ENCODE results near the gene STXBP2. TPM values are rescaled to one million over a fixed set of nuclear protein-coding genes. Genes with fewer than 3 reads are reported as not detected.

The STXBP2 gene
- total RNA-seq, 4 donors from 2014 or later: 2.4 to 10.3 (median 8.2) TPM; not detected in 1

DNA sequence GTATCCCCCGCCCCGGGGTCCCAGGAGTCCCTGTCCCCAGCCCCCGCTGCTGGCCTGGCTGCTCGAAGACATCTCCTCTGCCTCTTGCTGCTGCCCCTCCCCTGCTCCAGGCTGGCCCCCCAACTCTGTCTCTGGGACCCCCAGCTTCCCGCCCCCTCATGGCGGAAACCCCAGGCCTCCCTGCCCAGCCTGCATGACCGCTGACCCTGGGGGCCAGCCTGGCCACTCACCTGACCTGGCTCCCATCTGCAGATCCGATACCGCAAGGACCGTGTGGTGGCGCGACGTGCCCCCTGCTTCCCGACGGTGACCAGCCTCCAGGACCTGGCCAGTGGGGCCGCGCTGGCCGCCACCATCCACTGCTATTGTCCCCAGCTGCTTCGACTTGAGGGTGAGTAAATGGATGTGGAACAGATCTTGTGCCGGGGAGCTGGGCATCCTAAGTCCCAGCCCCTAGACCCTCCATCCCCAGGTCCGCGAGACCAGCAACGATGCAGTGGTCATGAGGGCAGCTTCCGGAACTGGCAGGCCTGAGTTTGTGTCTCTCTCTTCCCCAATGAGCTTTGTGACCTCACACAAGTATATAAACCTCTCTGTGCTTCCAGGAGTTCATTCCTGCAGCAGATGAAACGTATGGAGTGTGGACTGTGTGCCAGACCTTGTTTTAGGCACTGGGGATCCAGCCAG is 28.9 kb upstream of the STXBP2 start:
- intact Hi-C loops (cut with DNase I; ENCODE audit: low total_unique reads): no loop called here
- H3K9me3 ChIP-seq: no peaks in the 10 kb centered on the region
- H3K27ac ChIP-seq: no peak overlapping the region
- no peak for DNase-seq
- TF ChIP-seq, protein P1, sequence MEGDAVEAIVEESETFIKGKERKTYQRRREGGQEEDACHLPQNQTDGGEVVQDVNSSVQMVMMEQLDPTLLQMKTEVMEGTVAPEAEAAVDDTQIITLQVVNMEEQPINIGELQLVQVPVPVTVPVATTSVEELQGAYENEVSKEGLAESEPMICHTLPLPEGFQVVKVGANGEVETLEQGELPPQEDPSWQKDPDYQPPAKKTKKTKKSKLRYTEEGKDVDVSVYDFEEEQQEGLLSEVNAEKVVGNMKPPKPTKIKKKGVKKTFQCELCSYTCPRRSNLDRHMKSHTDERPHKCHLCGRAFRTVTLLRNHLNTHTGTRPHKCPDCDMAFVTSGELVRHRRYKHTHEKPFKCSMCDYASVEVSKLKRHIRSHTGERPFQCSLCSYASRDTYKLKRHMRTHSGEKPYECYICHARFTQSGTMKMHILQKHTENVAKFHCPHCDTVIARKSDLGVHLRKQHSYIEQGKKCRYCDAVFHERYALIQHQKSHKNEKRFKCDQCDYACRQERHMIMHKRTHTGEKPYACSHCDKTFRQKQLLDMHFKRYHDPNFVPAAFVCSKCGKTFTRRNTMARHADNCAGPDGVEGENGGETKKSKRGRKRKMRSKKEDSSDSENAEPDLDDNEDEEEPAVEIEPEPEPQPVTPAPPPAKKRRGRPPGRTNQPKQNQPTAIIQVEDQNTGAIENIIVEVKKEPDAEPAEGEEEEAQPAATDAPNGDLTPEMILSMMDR (IDR thresholded peaks at IDR 0.05): no peak
- no peak for TF ChIP-seq POLR2A (IDR thresholded peaks at IDR 0.05)
- no peaks in the 10 kb centered on the region for H3K4me1 ChIP-seq
- H3K4me3 ChIP-seq: no peak overlapping the region
- H3K27me3 ChIP-seq: no peaks in the 10 kb centered on the region
- no peaks in the 10 kb centered on the region for H3K36me3 ChIP-seq

DNA sequence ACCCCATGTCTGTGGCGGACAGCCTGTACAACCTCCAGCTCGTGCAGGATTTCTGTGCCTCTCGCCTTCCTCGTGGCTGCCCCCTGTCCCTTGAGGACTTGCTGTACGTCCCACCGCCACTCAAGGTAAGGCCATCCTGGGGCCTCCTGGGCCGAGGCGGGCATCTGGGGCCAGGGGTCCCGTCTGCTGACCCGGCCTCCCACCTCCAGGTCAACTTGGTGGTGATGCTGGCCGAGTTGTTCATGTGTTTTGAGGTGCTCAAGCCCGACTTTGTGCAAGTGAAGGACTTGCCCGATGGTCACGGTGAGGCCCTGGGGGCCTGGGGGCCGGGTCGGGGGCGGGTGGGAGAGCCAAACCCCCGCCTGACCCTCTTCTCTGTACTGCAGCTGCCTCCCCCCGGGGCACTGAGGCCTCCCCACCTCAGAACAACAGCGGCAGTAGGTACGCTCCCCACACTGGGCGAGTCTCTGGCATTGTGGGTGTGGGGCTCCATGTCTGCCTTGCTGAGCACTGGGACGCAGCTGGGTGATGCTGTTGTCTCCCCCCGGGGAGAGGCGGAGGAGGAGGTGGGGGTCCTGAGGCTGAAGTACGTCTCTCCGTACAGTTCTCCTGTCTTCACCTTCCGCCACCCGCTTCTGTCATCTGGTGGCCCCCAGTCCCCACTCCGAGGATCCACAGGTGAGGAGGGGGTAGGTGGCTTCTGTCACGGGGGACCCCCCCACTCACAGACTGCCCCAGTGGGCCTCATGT is 26.2 kb upstream of the STXBP2 start:
- no peak for DNase-seq

DNA sequence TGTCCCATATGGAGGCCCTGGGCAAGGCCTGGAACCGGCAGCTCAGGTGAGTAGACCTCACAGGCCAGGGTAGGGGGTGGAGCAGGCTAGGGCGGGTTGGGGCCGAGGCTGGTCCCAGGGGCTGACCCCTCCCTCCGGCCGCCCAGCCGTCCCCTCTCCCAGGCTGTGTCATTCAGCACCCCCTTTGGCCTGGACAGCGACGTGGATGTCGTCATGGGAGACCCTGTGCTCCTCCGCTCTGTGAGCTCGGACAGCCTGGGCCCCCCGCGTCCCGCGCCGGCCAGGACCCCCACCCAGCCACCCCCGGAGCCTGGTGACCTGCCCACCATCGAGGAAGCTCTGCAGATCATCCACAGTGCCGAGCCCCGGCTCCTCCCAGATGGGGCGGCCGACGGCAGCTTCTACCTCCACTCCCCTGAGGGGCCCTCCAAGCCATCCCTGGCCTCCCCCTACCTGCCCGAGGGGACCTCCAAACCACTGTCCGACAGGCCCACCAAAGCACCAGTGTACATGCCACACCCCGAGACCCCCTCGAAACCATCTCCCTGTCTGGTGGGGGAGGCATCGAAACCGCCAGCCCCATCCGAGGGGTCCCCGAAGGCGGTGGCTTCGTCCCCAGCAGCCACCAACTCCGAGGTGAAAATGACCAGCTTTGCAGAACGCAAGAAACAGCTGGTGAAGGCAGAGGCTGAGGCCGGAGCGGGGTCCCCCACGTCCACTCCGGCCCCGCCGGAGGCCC is 25.2 kb upstream of the STXBP2 start:
- no peak for DNase-seq
- Histone ChIP-seq H3K9me3 (no peaks in the 10 kb centered on the region), H3K27me3 (no peaks in the 10 kb centered on the region), H3K4me1 (no peaks in the 10 kb centered on the region), H3K36me3 (no peaks in the 10 kb centered on the region), H3K27ac (no peak overlapping the region), H3K4me3 (no peak overlapping the region)
- TF ChIP-seq POLR2A (IDR thresholded peaks at IDR 0.05): no peak
- TF ChIP-seq, protein P1 (IDR thresholded peaks at IDR 0.05): no peak
- intact Hi-C loops (cut with DNase I; ENCODE audit: low total_unique reads): no loop called here

More for the DNA sequence above, 26.2 kb upstream of the STXBP2 start:
- H3K4me3 ChIP-seq: no peak overlapping the region
- no peaks in the 10 kb centered on the region for H3K36me3 ChIP-seq
- intact Hi-C loops (cut with DNase I; ENCODE audit: low total_unique reads): no loop called here
- no peak overlapping the region for H3K27ac ChIP-seq
- no peaks in the 10 kb centered on the region for H3K9me3 ChIP-seq
- no peaks in the 10 kb centered on the region for H3K27me3 ChIP-seq
- no peaks in the 10 kb centered on the region for H3K4me1 ChIP-seq
- TF ChIP-seq POLR2A (IDR thresholded peaks at IDR 0.05): no peak
- TF ChIP-seq, protein P1 (IDR thresholded peaks at IDR 0.05): no peak

DNA sequence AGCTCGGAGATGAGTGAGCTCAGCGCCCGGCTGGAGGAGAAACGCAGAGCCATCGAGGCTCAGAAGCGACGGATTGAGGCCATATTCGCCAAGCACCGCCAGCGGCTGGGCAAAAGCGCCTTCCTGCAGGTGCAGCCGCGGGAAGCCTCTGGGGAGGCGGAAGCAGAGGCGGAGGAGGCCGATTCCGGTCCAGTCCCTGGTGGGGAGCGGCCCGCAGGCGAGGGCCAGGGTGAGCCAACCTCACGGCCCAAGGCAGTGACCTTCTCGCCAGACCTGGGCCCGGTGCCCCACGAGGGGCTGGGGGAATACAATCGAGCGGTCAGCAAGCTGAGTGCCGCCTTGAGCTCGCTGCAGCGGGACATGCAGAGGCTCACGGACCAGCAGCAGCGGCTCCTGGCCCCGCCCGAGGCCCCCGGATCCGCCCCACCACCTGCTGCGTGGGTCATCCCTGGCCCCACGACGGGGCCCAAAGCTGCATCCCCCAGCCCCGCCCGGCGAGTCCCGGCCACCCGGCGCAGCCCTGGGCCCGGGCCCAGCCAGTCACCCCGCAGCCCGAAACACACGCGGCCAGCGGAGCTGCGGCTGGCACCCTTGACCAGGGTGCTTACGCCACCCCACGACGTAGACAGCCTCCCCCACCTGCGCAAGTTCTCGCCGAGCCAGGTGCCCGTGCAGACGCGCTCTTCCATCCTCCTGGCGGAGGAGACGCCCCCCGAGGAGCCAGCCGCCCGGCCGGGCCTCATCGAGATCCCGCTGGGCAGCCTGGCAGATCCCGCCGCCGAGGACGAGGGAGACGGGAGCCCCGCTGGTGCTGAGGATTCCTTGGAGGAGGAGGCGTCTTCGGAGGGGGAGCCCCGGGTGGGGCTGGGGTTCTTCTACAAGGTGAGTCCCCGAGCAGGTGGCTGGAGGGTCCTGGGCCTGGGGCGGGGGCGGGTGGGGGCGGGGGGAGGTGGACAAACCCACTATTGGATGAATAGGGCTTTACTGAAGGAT is 24.3 kb upstream of the STXBP2 start:
- no peaks in the 10 kb centered on the region for H3K27me3 ChIP-seq
- no peak for DNase-seq
- no peaks in the 10 kb centered on the region for H3K4me1 ChIP-seq
- no peak overlapping the region for H3K4me3 ChIP-seq
- intact Hi-C loops (cut with DNase I; ENCODE audit: low total_unique reads): no loop called here
- no peaks in the 10 kb centered on the region for H3K36me3 ChIP-seq
- H3K27ac ChIP-seq: no peak overlapping the region
- TF ChIP-seq POLR2A (IDR thresholded peaks at IDR 0.05): no peak
- TF ChIP-seq, protein P1 (IDR thresholded peaks at IDR 0.05): no peak
- no peaks in the 10 kb centered on the region for H3K9me3 ChIP-seq

Data from uterus (tissue), 4 donors.